Cardiac muscle cell (in vitro differentiated cells and primary cell): ENCODE measurements around the gene SESN1. TPM values are rescaled to one million over a fixed set of nuclear protein-coding genes. Genes with fewer than 3 reads are reported as not detected.

Source experiments
- DNase-seq, 2 donors: peaks; one replicate each; pipeline versions ENCODE4 v3.0.0 to v3.0.0-alpha.2; 2010 to 2017; ENCODE audit warnings: low read depth in 1 of 2, low spot score in 1 of 2
- H3K27ac ChIP-seq: fragments of 200-600 bp; sonication (generic); 2 replicates; pipeline ENCODE4 v1.5.1; 2016
- H3K27me3 ChIP-seq: fragments of 200-600 bp; sonication (generic); 2 replicates; pipeline ENCODE4 v1.6.0; 2016; ENCODE audit warnings: control low read depth
- H3K36me3 ChIP-seq: fragments of 200-600 bp; sonication (generic); 2 replicates; pipeline ENCODE4 v1.5.1; 2016; ENCODE audit warnings: control low read depth
- H3K4me1 ChIP-seq: fragments of 200-600 bp; sonication (generic); 2 replicates; pipeline ENCODE4 v1.8.1; 2017; ENCODE audit warnings: low read depth, mild to moderate bottlenecking, mixed run types
- H3K4me3 ChIP-seq: fragments of 200-600 bp; sonication (generic); 2 replicates; pipeline ENCODE4 v1.5.1; 2016; ENCODE audit warnings: mild to moderate bottlenecking
- H3K9me3 ChIP-seq: fragments of 200-600 bp; sonication (generic); 2 replicates; pipeline ENCODE4 v1.5.1; 2017; ENCODE audit warnings: low read depth, mild to moderate bottlenecking, control low read depth
- polyA plus RNA-seq: library from polyadenylated mRNA; unstranded; fragments of >200 nt; fragmentation: Nextera tagmentation; extraction: Ambion mirVana; gene quantifications from 2 replicates; pipeline ENCODE4 v1.2.1, GENCODE V29; 2016
- total RNA-seq: library from RNA; depleted of rRNA; stranded (reverse); fragments of >200 nt; gene quantifications from 2 replicates; pipeline ENCODE4 v1.2.3, GENCODE V29; 2016
- TF ChIP-seq, protein P1 (sequence below): IDR thresholded peaks from 2 replicates; pipeline ENCODE4 v1.5.1; 2012; ENCODE audit warnings: low read depth, mild to moderate bottlenecking, low read length

SESN1 gene
- total and polyA plus RNA-seq, 2 experiments from 2014 or later = 16.4 to 21.5 TPM

DNA sequence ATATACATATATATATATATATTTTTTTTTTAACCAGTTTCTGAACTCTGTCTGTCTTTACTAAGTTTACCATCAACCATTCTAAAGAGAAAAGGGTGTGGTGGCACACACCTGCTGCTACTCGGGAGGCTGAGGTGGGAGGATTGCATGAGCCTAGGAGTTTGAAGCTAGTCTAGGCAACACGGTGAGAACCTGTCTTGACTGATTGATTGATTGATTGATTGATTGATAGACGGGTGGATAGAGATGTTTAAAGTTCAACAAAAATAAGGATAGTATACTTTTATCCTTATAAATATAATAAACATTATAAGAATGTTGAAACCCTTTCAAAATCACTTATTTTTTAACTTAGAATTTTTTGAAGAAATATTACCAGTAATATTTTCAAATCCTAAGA lies 30.9 kb upstream of the SESN1 start:
- no peaks in the 10 kb centered on the region for H3K36me3 ChIP-seq
- no peaks in the 10 kb centered on the region for H3K27me3 ChIP-seq
- no peak overlapping the region for H3K4me3 ChIP-seq
- H3K4me1 ChIP-seq = no peaks in the 10 kb centered on the region
- no peak for DNase-seq
- no peaks in the 10 kb centered on the region for H3K9me3 ChIP-seq
- no peak overlapping the region for H3K27ac ChIP-seq
- TF ChIP-seq, protein P1, sequence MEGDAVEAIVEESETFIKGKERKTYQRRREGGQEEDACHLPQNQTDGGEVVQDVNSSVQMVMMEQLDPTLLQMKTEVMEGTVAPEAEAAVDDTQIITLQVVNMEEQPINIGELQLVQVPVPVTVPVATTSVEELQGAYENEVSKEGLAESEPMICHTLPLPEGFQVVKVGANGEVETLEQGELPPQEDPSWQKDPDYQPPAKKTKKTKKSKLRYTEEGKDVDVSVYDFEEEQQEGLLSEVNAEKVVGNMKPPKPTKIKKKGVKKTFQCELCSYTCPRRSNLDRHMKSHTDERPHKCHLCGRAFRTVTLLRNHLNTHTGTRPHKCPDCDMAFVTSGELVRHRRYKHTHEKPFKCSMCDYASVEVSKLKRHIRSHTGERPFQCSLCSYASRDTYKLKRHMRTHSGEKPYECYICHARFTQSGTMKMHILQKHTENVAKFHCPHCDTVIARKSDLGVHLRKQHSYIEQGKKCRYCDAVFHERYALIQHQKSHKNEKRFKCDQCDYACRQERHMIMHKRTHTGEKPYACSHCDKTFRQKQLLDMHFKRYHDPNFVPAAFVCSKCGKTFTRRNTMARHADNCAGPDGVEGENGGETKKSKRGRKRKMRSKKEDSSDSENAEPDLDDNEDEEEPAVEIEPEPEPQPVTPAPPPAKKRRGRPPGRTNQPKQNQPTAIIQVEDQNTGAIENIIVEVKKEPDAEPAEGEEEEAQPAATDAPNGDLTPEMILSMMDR = no peak

DNA sequence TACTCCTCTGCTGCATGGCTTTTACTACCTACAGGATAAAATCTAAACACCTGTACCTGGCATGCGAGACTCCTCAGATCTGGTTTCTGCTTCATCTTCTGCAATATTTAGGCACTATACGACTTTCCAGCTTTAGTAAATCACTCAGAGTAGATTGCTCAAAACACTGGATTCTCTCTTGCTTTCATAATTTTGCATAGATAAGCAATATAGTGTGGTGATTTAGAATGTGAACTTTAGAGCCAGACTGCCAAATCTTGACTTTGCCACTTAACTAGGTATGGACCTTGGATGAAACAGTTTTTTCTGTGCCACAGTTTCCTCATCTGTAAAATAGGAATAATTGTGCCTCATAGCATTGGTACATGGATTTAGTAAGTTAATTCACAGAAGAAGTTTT lies 29.6 kb upstream of the SESN1 start:
- TF ChIP-seq, protein P1 = no peak
- no peak overlapping the region for H3K4me3 ChIP-seq
- no peaks in the 10 kb centered on the region for H3K9me3 ChIP-seq
- no peak for DNase-seq
- H3K27ac ChIP-seq = no peak overlapping the region
- H3K27me3 ChIP-seq = no peaks in the 10 kb centered on the region
- no peaks in the 10 kb centered on the region for H3K36me3 ChIP-seq
- no peaks in the 10 kb centered on the region for H3K4me1 ChIP-seq

DNA sequence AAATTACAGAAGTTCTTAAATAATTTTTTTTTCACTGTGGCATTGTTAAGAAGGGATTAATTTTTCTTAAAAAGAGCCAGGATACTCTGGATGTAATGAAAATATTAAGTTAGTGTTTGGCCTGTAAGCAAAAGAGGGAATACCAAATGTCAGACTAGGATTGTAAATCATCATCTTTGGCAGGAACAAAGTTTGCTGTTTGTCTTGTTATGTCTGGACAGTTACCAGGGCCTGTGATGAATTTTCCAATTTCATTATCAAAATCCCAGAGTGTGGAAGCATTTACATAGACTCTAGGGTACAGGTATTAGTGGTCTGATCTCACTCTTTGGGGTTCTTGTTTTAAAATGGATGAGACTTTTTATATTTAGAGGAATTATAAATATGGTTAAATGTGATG lies 26.8 kb upstream of the SESN1 start:
- TF ChIP-seq, protein P1 = no peak
- Histone ChIP-seq H3K27ac (no peak overlapping the region), H3K27me3 (no peaks in the 10 kb centered on the region), H3K4me1 (no peaks in the 10 kb centered on the region), H3K4me3 (no peak overlapping the region), H3K9me3 (no peaks in the 10 kb centered on the region), H3K36me3 (no peaks in the 10 kb centered on the region)
- peak in 1 of 2 donors; percentile 14 for DNase-seq

DNA sequence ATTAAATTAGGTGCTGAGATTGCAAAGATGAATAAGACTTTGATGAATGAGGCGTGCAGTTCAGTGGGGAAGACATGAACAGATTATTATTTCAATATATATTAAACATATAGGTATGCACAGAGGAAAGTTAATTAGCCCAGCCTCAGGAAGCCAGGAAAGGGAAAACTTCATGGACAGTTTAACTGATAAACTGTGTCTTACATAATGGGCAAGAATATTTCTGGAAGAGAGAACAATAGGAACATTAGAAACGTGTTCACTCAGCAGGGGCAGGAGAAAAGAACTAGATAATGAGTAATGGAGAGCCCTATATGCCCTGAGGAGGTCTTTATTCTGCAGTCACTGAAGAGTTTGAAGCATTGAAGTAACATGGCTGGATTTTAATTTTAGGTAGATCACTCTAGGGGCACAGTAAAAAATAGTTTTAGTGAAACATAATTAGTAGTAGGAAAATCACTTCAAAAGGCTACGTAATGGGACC lies 24.3 kb upstream of the SESN1 start:
- Histone ChIP-seq H3K27ac (no peak overlapping the region), H3K27me3 (no peaks in the 10 kb centered on the region), H3K9me3 (no peaks in the 10 kb centered on the region), H3K36me3 (no peaks in the 10 kb centered on the region), H3K4me3 (no peak overlapping the region), H3K4me1 (no peaks in the 10 kb centered on the region)
- DNase-seq = peak in 1 of 2 donors; percentile 14
- TF ChIP-seq, protein P1 = no peak

DNA sequence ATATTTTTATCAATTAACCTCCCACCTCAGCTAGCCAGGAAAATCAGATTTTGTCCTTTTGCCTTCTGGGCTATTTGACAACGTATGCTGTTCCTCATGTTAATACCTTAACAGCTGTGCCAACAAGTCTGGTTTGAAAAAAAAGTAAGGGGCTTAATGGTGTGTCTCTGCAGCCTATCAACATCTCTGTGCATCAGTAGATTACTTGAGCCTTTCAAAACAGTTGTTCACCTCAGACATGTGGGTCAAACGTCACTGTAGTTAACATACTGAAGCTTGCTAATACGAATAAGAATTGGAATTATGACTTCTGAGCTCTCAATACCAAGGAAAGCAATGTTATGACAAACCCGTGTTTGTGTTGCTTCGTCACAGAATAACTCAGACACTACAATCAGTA lies 23.7 kb upstream of the SESN1 start:
- Histone ChIP-seq H3K36me3 (no peaks in the 10 kb centered on the region), H3K4me3 (no peak overlapping the region), H3K9me3 (no peaks in the 10 kb centered on the region), H3K27ac (no peak overlapping the region), H3K27me3 (no peaks in the 10 kb centered on the region), H3K4me1 (no peaks in the 10 kb centered on the region)
- TF ChIP-seq, protein P1 = no peak
- DNase-seq = no peak
